K562 (cell line): ENCODE data around the gene ASB4. TPM values are rescaled to one million over a fixed set of nuclear protein-coding genes. Genes with fewer than 3 reads are reported as not detected.

Source experiments
- ARID1B ChIP-seq: fragments of 450-650 bp; IDR thresholded peaks from 2 replicates; pipeline ENCODE4 v1.6.1; 2016; ENCODE audit warnings: antibody characterized with exemption, mild to moderate bottlenecking, inconsistent platforms
- ASH1L ChIP-seq: fragments of 450-650 bp; IDR thresholded peaks from 2 replicates; pipeline ENCODE4 v1.6.1; 2018; ENCODE audit warnings: borderline replicate concordance, mild to moderate bottlenecking, low read depth; ENCODE audit not compliant: partially characterized antibody
- BMI1 ChIP-seq: fragments of 150-350 bp; IDR thresholded peaks from 2 replicates; pipeline ENCODE4 v1.6.1; 2014; ENCODE audit warnings: low read length
- CBFA2T3 ChIP-seq: fragments of 450-650 bp; IDR thresholded peaks from 2 replicates; pipeline ENCODE4 v1.6.1; 2017
- E2F8 ChIP-seq: fragments of 450-650 bp; IDR thresholded peaks from 2 replicates; pipeline ENCODE4 v1.7.1; 2018; ENCODE audit warnings: mild to moderate bottlenecking, low read depth; ENCODE audit not compliant: partially characterized antibody
- GABPA ChIP-seq: fragments of 200-800 bp; sonication (Bioruptor generic); conservative IDR thresholded peaks from 2 replicates; pipeline ENCODE4 v1.6.1; 2016; ENCODE audit warnings: low read depth, missing genetic modification characterization, missing compliant biosample characterization
- HES1 ChIP-seq: fragments of 450-650 bp; IDR thresholded peaks from 2 replicates; pipeline ENCODE4 v1.6.1; 2016; ENCODE audit warnings: low read depth, mild to moderate bottlenecking, moderate library complexity
- IRF2 ChIP-seq: sonication (generic); formaldehyde crosslinking; IDR thresholded peaks from 2 replicates; pipeline ENCODE4 v1.8.1; 2022; ENCODE audit warnings: mild to moderate bottlenecking, missing genetic modification reagents
- SFPQ ChIP-seq: fragments of 200-400 bp; formaldehyde crosslinking; IDR thresholded peaks from 2 replicates; pipeline ENCODE4 v1.6.1; 2017; ENCODE audit warnings: mild to moderate bottlenecking, low read depth, low read length, moderate library complexity
- SMARCE1 ChIP-seq: fragments of 450-650 bp; IDR thresholded peaks from 2 replicates; pipeline ENCODE4 v1.7.1; 2016; ENCODE audit warnings: mild to moderate bottlenecking
- SNIP1 ChIP-seq: fragments of 450-650 bp; IDR thresholded peaks from 2 replicates; pipeline ENCODE4 v1.7.1; 2017; ENCODE audit warnings: low read depth, mild to moderate bottlenecking
- TAF1 ChIP-seq: IDR thresholded peaks from 2 replicates; pipeline ENCODE4 v1.6.1; 2011; ENCODE audit warnings: mild to moderate bottlenecking, low read length, moderate library complexity; ENCODE audit not compliant: insufficient read depth, control insufficient read depth, severe bottlenecking; ENCODE audit errors: extremely low read depth
- UBTF ChIP-seq, 2 experiments: IDR thresholded peaks; 2 replicates each; pipeline ENCODE4 v1.6.1; 2012; ENCODE audit warnings: improper control_type of control experiment in 2 of 2, low read depth in 2 of 2, low read length in 2 of 2, borderline replicate concordance in 1 of 2
- ZBTB17 ChIP-seq: fragments of 450-650 bp; formaldehyde crosslinking; IDR thresholded peaks from 2 replicates; pipeline ENCODE4 v1.4.0; 2020; ENCODE audit warnings: mild to moderate bottlenecking
- ZBTB49 ChIP-seq: sonication (generic); formaldehyde crosslinking; IDR thresholded peaks from 2 replicates; pipeline ENCODE4 v1.8.0; 2022; ENCODE audit warnings: missing genetic modification reagents, mild to moderate bottlenecking, borderline replicate concordance
- ZNF217 ChIP-seq: sonication (generic); formaldehyde crosslinking; IDR thresholded peaks from 2 replicates; pipeline ENCODE4 v1.8.0; 2022; ENCODE audit warnings: mild to moderate bottlenecking, missing genetic modification reagents
- ZNF785 ChIP-seq: fragments of 250-450 bp; sonication (Bioruptor Pico); IDR thresholded peaks from 2 replicates; pipeline ENCODE4 v1.4.0; 2020; ENCODE audit warnings: mild to moderate bottlenecking
- polyA plus RNA-seq, 8 experiments: library from polyadenylated mRNA; depleted of rRNA in 4 of 8; stranded (reverse) in 5 of 8; unstranded in 3 of 8; fragments of >200 nt; fragmentation: Nextera tagmentation in 2 of 8; fragmentation: Illumina TruSeq in 1 of 8; extraction: Ambion mirVana in 2 of 8; extraction: Trizol in 1 of 8; gene quantifications; 2 replicates each; pipeline versions ENCODE4 v1.2.1 to v1.2.3, GENCODE V29; 2011 to 2014; ENCODE audit warnings: inconsistent platforms in 1 of 8, missing spikeins in 1 of 8
- total RNA-seq, 7 experiments: library from RNA; depleted of rRNA in 6 of 7; stranded (reverse); fragments of >200 nt in 6 of 7; fragmentation: Illumina TruSeq in 2 of 7; extraction: Trizol in 2 of 7; gene quantifications; 2 replicates each; pipeline versions ENCODE4 v1.2.1 to v1.2.3, GENCODE V29; 2011 to 2021; ENCODE audit warnings: low replicate concordance in 1 of 7

Gene ASB4
- total and polyA plus RNA-seq, 9 of the 15 experiments (the other 6 are each of a cell fraction or from before 2014, with no cell fraction given) = 0.03 to 0.07 TPM; not detected in 7

GRCh38 chr7:95549818-95550529 lies 64.2 kb downstream of the ASB4 start (continued):
- TF ChIP-seq E2F8 (no peak), BMI1 (no peak), CBFA2T3 (peak; percentile 91), ZNF217 (CRISPR knock-in tag) (no peak), GABPA (tag) (no peak), ZBTB49 (no peak), ASH1L (no peak), ZNF785 (CRISPR knock-in tag) (no peak), ZBTB17 (CRISPR knock-in tag) (peak; percentile 67; the same call in 1 of the 2 replicates), IRF2 (CRISPR knock-in tag) (no peak), UBTF (IDR thresholded peaks at IDR 0.05; ENCODE audit: borderline replicate concordance in 1 of 2, low read depth in 2 of 2, low read length in 2 of 2) (no peak), SNIP1 (no peak), SMARCE1 (peak; percentile 84), HES1 (no peak), TAF1 (no peak), SFPQ (no peak), ARID1B (peak; percentile 89)
